ENCODE measurements around the gene FTCD.

- no peak for TF ChIP-seq POLR2A (IDR thresholded peaks at IDR 0.05)
- no peak for TF ChIP-seq CTCF (IDR thresholded peaks at IDR 0.05)
- no peak for TF ChIP-seq POLR2AphosphoS5 (IDR thresholded peaks at IDR 0.05)
- no peak for TF ChIP-seq EP300 (IDR thresholded peaks at IDR 0.05)
Observed at GRCh38 chr21:46087641-46088040, 67.7 kb downstream of the FTCD start.
